HL-60 (cell line): Measurements from ENCODE around the gene HYAL2.

ENCODE experiments used
- DNase-seq, 2 experiments: peaks; one replicate each; pipeline ENCODE4 v3.0.0-alpha.2; 2010 to 2020; ENCODE audit warnings: low read depth in 1 of 2, low spot score in 1 of 2
- H3K27ac ChIP-seq: fragments of 250-450 bp; sonication (Bioruptor Pico); replicated peaks from 2 replicates; pipeline ENCODE4 v1.5.1; 2020; ENCODE audit warnings: mild to moderate bottlenecking, moderate library complexity
- H3K27me3 ChIP-seq: fragments of 250-450 bp; sonication (Bioruptor Pico); 2 replicates; pipeline ENCODE4 v1.5.1; 2021; ENCODE audit warnings: mild to moderate bottlenecking, moderate library complexity; ENCODE audit not compliant: insufficient read depth, poor library complexity, severe bottlenecking
- H3K4me3 ChIP-seq: replicated peaks from 2 replicates; pipeline ENCODE4 v1.5.1; 2011; ENCODE audit warnings: mild to moderate bottlenecking, control low read depth, low read length; ENCODE audit not compliant: insufficient read depth
- GABPA ChIP-seq: IDR thresholded peaks from 2 replicates; pipeline ENCODE4 v1.6.1; 2012; ENCODE audit warnings: low read depth
- POLR2AphosphoS5 ChIP-seq: IDR thresholded peaks from 2 replicates; pipeline ENCODE4 v1.6.1; 2012; ENCODE audit warnings: low read depth
- REST ChIP-seq: IDR thresholded peaks from 2 replicates; pipeline ENCODE4 v1.6.1; 2012; ENCODE audit warnings: low read depth; ENCODE audit not compliant: insufficient replicate concordance
- SPI1 ChIP-seq: IDR thresholded peaks from 2 replicates; pipeline ENCODE4 v1.6.1; 2012; ENCODE audit warnings: low read depth, mild to moderate bottlenecking, borderline replicate concordance
- TF ChIP-seq, protein P1 (sequence below): IDR thresholded peaks from one replicate; pipeline ENCODE4 v1.5.1; 2011; ENCODE audit warnings: low read length, control low read depth, inconsistent platforms; ENCODE audit not compliant: insufficient read depth

HYAL2 gene

GRCh38 chr3:50298836-50299637 lies 23.5 kb downstream of the HYAL2 start, which contains the start of the genes HYAL3 and NAA80:
TSS of gene HYAL3 (minus strand) at chr3:50299405. CDS start at chr3:50295602, 3,803 bp downstream.
TSS of gene NAA80 (minus strand) at chr3:50299405. CDS start at chr3:50297463, 1,942 bp downstream.
- peak within 1 kb of the TSS; percentile 89 for H3K27ac ChIP-seq
- no peak for TF ChIP-seq REST
- TF ChIP-seq SPI1 = peak; percentile 53; the same call in 1 of the 2 replicates
- TF ChIP-seq, protein P1, sequence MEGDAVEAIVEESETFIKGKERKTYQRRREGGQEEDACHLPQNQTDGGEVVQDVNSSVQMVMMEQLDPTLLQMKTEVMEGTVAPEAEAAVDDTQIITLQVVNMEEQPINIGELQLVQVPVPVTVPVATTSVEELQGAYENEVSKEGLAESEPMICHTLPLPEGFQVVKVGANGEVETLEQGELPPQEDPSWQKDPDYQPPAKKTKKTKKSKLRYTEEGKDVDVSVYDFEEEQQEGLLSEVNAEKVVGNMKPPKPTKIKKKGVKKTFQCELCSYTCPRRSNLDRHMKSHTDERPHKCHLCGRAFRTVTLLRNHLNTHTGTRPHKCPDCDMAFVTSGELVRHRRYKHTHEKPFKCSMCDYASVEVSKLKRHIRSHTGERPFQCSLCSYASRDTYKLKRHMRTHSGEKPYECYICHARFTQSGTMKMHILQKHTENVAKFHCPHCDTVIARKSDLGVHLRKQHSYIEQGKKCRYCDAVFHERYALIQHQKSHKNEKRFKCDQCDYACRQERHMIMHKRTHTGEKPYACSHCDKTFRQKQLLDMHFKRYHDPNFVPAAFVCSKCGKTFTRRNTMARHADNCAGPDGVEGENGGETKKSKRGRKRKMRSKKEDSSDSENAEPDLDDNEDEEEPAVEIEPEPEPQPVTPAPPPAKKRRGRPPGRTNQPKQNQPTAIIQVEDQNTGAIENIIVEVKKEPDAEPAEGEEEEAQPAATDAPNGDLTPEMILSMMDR = no peak
- peak; percentile 55; the same call in 1 of the 2 replicates for TF ChIP-seq POLR2AphosphoS5
- TF ChIP-seq GABPA = no peak
- DNase-seq = peak; percentile 100

DNA sequence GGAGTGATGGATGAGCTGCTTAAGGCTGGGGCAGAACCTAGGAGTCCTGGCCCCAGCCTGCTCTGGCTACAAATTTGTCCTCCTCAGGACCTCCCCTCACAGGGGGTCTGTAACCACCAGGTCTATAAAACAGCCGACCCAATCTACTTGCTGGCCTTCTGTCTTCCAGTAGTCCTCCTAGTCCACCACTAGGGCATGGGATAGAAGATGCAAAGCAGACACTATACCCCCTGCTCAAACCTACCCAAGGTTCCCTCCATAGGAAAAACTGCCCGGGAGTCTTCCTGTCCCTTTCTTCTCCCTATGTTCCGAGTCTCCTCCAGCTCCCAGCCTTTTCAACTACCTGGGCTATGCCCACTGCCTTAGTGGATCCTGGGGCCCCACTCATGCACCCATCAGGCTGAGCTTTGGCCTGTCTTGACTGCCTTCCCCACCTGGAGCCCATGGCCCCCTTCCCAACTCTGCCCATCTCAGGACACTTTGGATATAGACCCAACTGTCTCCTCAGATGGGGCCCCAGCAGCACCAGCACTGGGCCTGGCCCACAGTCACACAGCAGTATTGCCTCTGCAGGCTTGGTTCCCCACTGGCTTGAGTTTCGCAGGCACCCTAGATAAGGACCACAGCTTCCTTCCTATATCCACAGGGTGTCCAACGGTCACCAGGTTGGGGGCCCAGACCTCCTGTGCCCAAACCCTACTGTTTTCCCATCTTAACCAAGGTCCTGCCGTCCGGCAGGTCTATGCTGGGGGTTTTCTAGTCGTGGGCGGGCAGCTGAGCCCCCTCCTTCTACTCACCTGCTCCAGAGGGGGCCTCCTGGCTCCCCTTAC lies 24.4 kb downstream of the HYAL2 start:
- H3K4me3 ChIP-seq = peak overlapping the region; percentile 69
- peak in 1 of 2 experiments; percentile 65 for DNase-seq
- peak overlapping the region; percentile 87 for H3K27ac ChIP-seq
- no peaks in the 10 kb centered on the region for H3K27me3 ChIP-seq
- TF ChIP-seq GABPA (no peak), SPI1 (no peak), POLR2AphosphoS5 (no peak), REST (no peak)
- TF ChIP-seq, protein P1 = no peak

More at GRCh38 chr3:50298836-50299637, 23.5 kb downstream of the HYAL2 start, which contains the start of the genes HYAL3 and NAA80:
- H3K27me3 ChIP-seq = no peaks in the 10 kb centered on the region
- H3K4me3 ChIP-seq = peak within 1 kb of the TSS; percentile 69

GRCh38 chr3:50297384-50297775 lies 25.2 kb downstream of the HYAL2 start:
- Histone ChIP-seq H3K4me3 (no peak overlapping the region), H3K27me3 (no peaks in the 10 kb centered on the region), H3K27ac (peak overlapping the region; percentile 87)
- no peak for TF ChIP-seq POLR2AphosphoS5
- TF ChIP-seq REST = no peak
- TF ChIP-seq SPI1 = no peak
- TF ChIP-seq GABPA = no peak
- TF ChIP-seq, protein P1 = no peak
- no peak for DNase-seq
